ENCODE data around the gene PRPSAP1.

DNA sequence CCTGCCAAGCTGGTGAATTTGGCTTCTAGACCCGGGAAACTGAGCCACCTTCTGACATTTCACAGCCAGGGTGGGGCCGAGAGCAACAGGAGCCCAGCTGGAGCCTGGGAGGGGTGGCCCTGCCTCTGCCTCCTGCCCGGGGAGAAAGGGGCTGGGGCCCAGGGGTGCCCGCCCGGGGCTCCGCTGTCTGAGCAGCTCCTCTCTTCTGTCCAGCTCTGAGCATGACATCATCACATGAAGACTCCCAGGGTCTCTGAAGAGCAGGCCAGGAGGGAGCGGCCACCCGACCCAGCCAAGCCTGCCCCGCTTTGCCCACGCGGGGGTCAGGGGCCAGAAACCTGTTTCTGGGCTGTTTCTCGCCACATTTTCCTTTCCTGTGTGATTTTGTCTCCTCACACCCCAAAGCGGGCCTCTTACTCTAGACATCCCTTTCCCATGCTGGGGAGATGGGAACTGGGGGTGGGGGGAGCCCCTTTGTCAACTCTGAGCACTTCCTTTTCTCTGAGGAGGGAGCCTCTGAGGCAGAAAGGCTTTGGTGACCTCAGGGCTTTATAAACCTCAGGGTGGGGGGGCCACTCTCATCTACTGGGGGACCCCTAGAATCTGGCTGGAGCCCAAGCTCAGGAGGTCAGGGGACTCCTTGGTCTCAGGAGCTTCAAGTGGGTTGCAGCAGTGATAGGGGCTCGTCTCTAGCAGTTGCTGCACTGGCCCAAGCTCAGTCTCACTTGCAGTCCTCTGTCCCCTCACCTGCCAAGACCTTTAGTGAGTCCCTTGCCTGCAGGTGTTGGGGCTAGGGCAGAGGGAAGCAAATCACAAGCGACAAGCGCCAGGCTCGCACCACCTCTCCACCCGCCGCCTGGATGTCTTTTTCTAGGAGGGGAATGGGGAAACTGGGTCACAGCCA is 80.9 kb downstream of the PRPSAP1 start:
- TF ChIP-seq, protein P1, sequence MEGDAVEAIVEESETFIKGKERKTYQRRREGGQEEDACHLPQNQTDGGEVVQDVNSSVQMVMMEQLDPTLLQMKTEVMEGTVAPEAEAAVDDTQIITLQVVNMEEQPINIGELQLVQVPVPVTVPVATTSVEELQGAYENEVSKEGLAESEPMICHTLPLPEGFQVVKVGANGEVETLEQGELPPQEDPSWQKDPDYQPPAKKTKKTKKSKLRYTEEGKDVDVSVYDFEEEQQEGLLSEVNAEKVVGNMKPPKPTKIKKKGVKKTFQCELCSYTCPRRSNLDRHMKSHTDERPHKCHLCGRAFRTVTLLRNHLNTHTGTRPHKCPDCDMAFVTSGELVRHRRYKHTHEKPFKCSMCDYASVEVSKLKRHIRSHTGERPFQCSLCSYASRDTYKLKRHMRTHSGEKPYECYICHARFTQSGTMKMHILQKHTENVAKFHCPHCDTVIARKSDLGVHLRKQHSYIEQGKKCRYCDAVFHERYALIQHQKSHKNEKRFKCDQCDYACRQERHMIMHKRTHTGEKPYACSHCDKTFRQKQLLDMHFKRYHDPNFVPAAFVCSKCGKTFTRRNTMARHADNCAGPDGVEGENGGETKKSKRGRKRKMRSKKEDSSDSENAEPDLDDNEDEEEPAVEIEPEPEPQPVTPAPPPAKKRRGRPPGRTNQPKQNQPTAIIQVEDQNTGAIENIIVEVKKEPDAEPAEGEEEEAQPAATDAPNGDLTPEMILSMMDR (conservative IDR thresholded peaks at IDR 0.05): no peak
- TF ChIP-seq EZH2 (IDR thresholded peaks at IDR 0.05; ENCODE audit: low read depth): no peak
